DOHH2 (cell line): ENCODE measurements around the gene DUSP28.

Source experiments
- H3F3A ChIP-seq: fragments of 200-600 bp; sonication (generic), shearing (Covaris generic); 2 replicates; pipeline ENCODE4 v1.6.0; 2016; ENCODE audit warnings: antibody characterized with exemption, mild to moderate bottlenecking; ENCODE audit not compliant: control insufficient read depth, insufficient read depth
- H3K27ac ChIP-seq: fragments of 200-600 bp; sonication (generic); 2 replicates; pipeline ENCODE4 v1.5.1; 2014; ENCODE audit warnings: low read depth, mild to moderate bottlenecking, low read length, moderate library complexity
- H3K27me3 ChIP-seq: fragments of 200-600 bp; sonication (generic); 2 replicates; pipeline ENCODE4 v1.6.1; 2014; ENCODE audit warnings: mild to moderate bottlenecking, low read length, mixed read lengths; ENCODE audit not compliant: control insufficient read depth
- H3K36me3 ChIP-seq: fragments of 200-600 bp; sonication (generic); 2 replicates; pipeline ENCODE4 v1.6.1; 2014; ENCODE audit warnings: mild to moderate bottlenecking, low read length, moderate library complexity, mixed read lengths; ENCODE audit not compliant: control insufficient read depth
- H3K4me1 ChIP-seq: fragments of 200-600 bp; sonication (generic); 2 replicates; pipeline ENCODE4 v1.6.1; 2014; ENCODE audit warnings: mild to moderate bottlenecking, low read length, mixed read lengths; ENCODE audit not compliant: control insufficient read depth
- H3K4me2 ChIP-seq: fragments of 200-600 bp; sonication (generic); 2 replicates; pipeline ENCODE4 v1.6.0; 2014; ENCODE audit warnings: mild to moderate bottlenecking, low read length, moderate library complexity
- H3K4me3 ChIP-seq: fragments of 200-600 bp; sonication (generic); 2 replicates; pipeline ENCODE4 v1.5.1; 2014; ENCODE audit warnings: mild to moderate bottlenecking, low read length, mixed read lengths
- H3K79me2 ChIP-seq: fragments of 200-600 bp; sonication (generic); 2 replicates; pipeline ENCODE4 v1.6.1; 2014; ENCODE audit warnings: mild to moderate bottlenecking, low read length, mixed read lengths; ENCODE audit not compliant: control insufficient read depth
- H3K9me2 ChIP-seq: fragments of 200-600 bp; sonication (generic); replicated peaks from 2 replicates; pipeline ENCODE4 v1.6.1; 2014; ENCODE audit warnings: mild to moderate bottlenecking, low read length, mixed read lengths; ENCODE audit not compliant: control insufficient read depth
- H3K9me3 ChIP-seq: fragments of 200-600 bp; sonication (generic); 2 replicates; pipeline ENCODE4 v1.6.1; 2014; ENCODE audit warnings: antibody characterized with exemption, low read length, mixed read lengths; ENCODE audit not compliant: control insufficient read depth, insufficient read depth
- H4K20me1 ChIP-seq: fragments of 200-600 bp; sonication (generic); 2 replicates; pipeline ENCODE4 v1.6.0; 2014; ENCODE audit warnings: low read depth, mild to moderate bottlenecking, antibody characterized with exemption, low read length, moderate library complexity; ENCODE audit not compliant: control insufficient read depth, insufficient read depth
- EZH2phosphoT487 ChIP-seq: fragments of 200-600 bp; sonication (generic); IDR thresholded peaks from 2 replicates; pipeline ENCODE4 v1.6.1; 2017; ENCODE audit warnings: borderline replicate concordance, mild to moderate bottlenecking, antibody characterized with exemption, low read length, moderate library complexity, mixed read lengths
- TF ChIP-seq, protein P1 (sequence below): fragments of 200-600 bp; sonication (generic); IDR thresholded peaks from one replicate; pipeline ENCODE4 v1.5.1; 2014; ENCODE audit warnings: antibody characterized with exemption, mild to moderate bottlenecking, low read depth, low read length; ENCODE audit not compliant: poor library complexity, severe bottlenecking

Gene DUSP28

DNA sequence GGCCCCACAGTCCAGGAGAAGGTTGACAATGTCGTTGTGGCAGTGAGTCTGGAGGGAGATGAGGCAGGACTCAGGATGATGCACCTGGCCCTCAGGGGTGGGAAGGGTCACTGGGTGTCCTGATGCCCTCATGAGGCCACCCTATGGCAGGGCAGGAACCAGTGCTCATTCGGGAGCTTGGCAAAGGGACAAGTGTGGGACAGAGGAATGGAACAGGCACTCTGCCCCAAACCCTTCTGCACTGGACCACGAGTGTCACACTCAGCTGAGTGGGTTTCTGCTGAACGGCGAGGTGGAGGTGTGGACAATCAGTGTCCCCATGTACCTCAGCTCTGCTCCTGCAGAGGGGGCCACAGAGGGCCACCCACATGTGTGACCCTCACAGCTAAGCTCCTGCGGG lies 34.4 kb upstream of the DUSP28 start:
- H3K4me3 ChIP-seq = no peak overlapping the region
- no peaks in the 10 kb centered on the region for H3K27me3 ChIP-seq
- no peaks in the 10 kb centered on the region for H4K20me1 ChIP-seq
- no peaks in the 10 kb centered on the region for H3F3A ChIP-seq
- H3K36me3 ChIP-seq = peaks cover 83% of the 10 kb centered on the region
- no peak overlapping the region for H3K4me2 ChIP-seq
- H3K4me1 ChIP-seq = no peaks in the 10 kb centered on the region
- no peak for TF ChIP-seq EZH2phosphoT487
- TF ChIP-seq, protein P1, sequence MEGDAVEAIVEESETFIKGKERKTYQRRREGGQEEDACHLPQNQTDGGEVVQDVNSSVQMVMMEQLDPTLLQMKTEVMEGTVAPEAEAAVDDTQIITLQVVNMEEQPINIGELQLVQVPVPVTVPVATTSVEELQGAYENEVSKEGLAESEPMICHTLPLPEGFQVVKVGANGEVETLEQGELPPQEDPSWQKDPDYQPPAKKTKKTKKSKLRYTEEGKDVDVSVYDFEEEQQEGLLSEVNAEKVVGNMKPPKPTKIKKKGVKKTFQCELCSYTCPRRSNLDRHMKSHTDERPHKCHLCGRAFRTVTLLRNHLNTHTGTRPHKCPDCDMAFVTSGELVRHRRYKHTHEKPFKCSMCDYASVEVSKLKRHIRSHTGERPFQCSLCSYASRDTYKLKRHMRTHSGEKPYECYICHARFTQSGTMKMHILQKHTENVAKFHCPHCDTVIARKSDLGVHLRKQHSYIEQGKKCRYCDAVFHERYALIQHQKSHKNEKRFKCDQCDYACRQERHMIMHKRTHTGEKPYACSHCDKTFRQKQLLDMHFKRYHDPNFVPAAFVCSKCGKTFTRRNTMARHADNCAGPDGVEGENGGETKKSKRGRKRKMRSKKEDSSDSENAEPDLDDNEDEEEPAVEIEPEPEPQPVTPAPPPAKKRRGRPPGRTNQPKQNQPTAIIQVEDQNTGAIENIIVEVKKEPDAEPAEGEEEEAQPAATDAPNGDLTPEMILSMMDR = no peak
- H3K79me2 ChIP-seq = 0 out of 2 replicates have a peak, but pooled peaks cover 2% of the 10 kb centered on the region
- no peak overlapping the region for H3K27ac ChIP-seq
- H3K9me3 ChIP-seq = peaks cover 51% of the 10 kb centered on the region
- no peaks in the 10 kb centered on the region for H3K9me2 ChIP-seq

DNA sequence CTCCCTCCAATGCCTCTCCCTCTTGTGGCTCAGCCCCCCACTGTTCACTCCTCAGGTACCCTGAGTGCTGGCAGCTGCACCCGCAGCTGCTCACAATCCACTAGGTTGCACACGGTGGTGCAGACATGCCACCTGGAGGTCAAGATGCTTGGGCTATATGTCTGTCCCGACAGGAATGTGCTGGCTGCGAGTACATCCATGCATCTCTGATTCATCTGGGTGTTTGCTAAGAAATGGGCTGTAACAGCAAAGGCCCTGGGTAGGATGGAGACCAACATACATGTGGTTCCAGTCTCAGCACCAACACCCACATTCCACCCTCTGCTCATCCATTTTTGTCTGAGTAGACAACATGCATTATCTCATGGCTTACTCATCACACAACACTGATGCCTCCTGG lies 33.6 kb upstream of the DUSP28 start:
- Histone ChIP-seq H3F3A (no peaks in the 10 kb centered on the region), H3K9me3 (peaks cover 51% of the 10 kb centered on the region), H3K27me3 (no peaks in the 10 kb centered on the region), H3K79me2 (0 out of 2 replicates have a peak, but pooled peaks cover 2% of the 10 kb centered on the region), H3K4me2 (no peak overlapping the region), H3K9me2 (no peaks in the 10 kb centered on the region), H3K4me1 (no peaks in the 10 kb centered on the region), H3K27ac (no peak overlapping the region), H3K4me3 (no peak overlapping the region), H4K20me1 (no peaks in the 10 kb centered on the region), H3K36me3 (peaks cover 89% of the 10 kb centered on the region)
- TF ChIP-seq EZH2phosphoT487 = no peak
- TF ChIP-seq, protein P1 = no peak

DNA sequence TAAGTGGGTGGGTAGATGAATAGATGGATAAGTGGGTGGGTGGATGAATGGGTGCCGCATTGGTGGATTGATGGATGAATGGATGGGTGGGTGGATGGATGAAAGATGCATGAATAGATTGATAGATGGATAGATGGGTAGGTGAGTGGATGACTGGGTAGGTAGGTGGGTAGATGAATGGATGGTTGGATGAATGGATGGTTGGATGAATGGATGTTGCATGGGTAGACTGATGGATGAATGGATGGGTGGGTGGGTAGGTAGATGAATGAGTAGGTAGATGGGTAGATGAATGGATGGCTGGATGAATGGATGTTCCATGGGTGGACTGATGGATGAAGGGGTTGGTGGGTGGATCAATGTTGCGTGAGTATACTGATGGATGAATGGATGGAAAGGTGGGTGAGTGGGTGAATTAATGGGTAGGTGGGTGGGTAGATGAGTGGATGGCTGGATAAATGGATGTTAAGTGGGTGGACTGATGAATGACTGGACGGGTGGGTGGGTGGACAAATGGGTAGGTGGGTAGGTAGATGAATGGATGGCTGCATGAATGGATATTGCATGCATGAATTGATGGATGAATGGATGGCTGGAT lies 32.9 kb upstream of the DUSP28 start:
- H3K79me2 ChIP-seq = 0 out of 2 replicates have a peak, but pooled peaks cover 2% of the 10 kb centered on the region
- no peaks in the 10 kb centered on the region for H3K9me2 ChIP-seq
- H3K9me3 ChIP-seq = peaks cover 56% of the 10 kb centered on the region
- H3K4me2 ChIP-seq = no peak overlapping the region
- peaks cover 92% of the 10 kb centered on the region for H3K36me3 ChIP-seq
- H4K20me1 ChIP-seq = no peaks in the 10 kb centered on the region
- H3K4me1 ChIP-seq = no peaks in the 10 kb centered on the region
- no peaks in the 10 kb centered on the region for H3K27me3 ChIP-seq
- H3K27ac ChIP-seq = no peak overlapping the region
- H3F3A ChIP-seq = no peaks in the 10 kb centered on the region
- TF ChIP-seq, protein P1 = no peak
- TF ChIP-seq EZH2phosphoT487 = no peak
- H3K4me3 ChIP-seq = no peak overlapping the region
